PFSK-1 (cell line): ENCODE measurements around the gene CALCOCO1.

Experiments
- FOXP2 ChIP-seq: optimal IDR thresholded peaks from 2 replicates; pipeline ENCODE3; 2011; ENCODE audit warnings: borderline replicate concordance, control low read depth, inconsistent platforms; ENCODE audit not compliant: insufficient read depth; ENCODE audit errors: extremely low read length, extremely low read depth
- POLR2AphosphoS5 ChIP-seq: IDR thresholded peaks from 2 replicates; pipeline ENCODE4 v1.6.1; 2012; ENCODE audit warnings: low read depth, mild to moderate bottlenecking, control low read depth, low read length, moderate library complexity
- SIN3A ChIP-seq: IDR thresholded peaks from 2 replicates; pipeline ENCODE4 v1.6.1; 2012; ENCODE audit warnings: mild to moderate bottlenecking, low read length, moderate library complexity, borderline replicate concordance; ENCODE audit not compliant: insufficient read depth
- TAF1 ChIP-seq: IDR thresholded peaks from 2 replicates; pipeline ENCODE4 v1.6.1; 2012; ENCODE audit warnings: low read length, control low read depth, borderline replicate concordance; ENCODE audit not compliant: insufficient read depth
- TF ChIP-seq, protein P1 (sequence below), 2 experiments: IDR thresholded peaks; 2 replicates each; pipeline versions ENCODE4 v1.6.1 to v1.8.0; 2011 to 2012; ENCODE audit warnings: low read depth in 2 of 2, low read length in 2 of 2, control low read depth in 1 of 2, inconsistent platforms in 1 of 2, mild to moderate bottlenecking in 1 of 2, moderate library complexity in 1 of 2; ENCODE audit not compliant: insufficient read depth in 1 of 2

The CALCOCO1 gene

DNA sequence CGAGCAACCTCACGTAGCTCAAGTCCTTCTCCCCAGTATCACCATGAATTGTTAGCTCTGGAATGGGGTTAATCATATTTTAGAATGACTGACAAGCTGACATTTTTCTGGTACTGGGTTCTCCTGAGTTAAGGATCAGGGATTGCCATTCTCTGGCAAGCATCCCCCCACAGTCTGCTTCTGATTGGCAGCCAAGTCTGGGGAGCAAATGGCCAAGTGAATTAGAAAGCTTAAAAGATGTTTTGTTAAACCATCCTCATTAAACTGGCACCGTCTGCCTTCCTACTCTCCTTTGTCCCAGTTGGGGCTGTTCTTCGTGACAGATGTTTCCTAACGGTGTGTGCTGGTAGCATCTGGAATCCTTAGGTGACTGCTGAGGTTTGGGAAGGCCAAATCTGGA, 41.7 kb upstream of the CALCOCO1 start:
- TF ChIP-seq TAF1 (no peak), FOXP2 (no peak), POLR2AphosphoS5 (no peak), SIN3A (no peak)
- TF ChIP-seq, protein P1, sequence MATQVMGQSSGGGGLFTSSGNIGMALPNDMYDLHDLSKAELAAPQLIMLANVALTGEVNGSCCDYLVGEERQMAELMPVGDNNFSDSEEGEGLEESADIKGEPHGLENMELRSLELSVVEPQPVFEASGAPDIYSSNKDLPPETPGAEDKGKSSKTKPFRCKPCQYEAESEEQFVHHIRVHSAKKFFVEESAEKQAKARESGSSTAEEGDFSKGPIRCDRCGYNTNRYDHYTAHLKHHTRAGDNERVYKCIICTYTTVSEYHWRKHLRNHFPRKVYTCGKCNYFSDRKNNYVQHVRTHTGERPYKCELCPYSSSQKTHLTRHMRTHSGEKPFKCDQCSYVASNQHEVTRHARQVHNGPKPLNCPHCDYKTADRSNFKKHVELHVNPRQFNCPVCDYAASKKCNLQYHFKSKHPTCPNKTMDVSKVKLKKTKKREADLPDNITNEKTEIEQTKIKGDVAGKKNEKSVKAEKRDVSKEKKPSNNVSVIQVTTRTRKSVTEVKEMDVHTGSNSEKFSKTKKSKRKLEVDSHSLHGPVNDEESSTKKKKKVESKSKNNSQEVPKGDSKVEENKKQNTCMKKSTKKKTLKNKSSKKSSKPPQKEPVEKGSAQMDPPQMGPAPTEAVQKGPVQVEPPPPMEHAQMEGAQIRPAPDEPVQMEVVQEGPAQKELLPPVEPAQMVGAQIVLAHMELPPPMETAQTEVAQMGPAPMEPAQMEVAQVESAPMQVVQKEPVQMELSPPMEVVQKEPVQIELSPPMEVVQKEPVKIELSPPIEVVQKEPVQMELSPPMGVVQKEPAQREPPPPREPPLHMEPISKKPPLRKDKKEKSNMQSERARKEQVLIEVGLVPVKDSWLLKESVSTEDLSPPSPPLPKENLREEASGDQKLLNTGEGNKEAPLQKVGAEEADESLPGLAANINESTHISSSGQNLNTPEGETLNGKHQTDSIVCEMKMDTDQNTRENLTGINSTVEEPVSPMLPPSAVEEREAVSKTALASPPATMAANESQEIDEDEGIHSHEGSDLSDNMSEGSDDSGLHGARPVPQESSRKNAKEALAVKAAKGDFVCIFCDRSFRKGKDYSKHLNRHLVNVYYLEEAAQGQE (IDR thresholded peaks at IDR 0.05; ENCODE audit: insufficient read depth in 1 of 2, low read depth in 2 of 2, low read length in 2 of 2) = no peak

DNA sequence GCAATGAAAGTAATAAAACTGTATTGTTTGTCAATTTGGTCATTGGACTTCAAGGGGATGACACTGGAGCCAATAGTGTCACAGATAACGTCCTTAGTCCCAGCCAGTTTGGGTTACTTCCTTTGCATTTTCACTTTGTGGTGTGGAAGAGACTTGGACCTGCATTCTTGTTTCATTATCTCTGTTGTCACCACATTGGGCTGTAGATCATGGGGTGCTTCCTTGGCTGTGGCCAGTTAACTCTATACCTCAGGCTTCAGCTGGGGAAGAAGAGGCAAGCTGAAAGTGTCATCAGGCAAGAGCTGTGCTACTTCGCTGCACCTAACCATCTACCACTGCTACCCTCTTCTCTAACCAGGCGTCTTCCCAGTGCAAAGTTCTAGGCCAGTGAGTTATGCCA, 39.6 kb upstream of the CALCOCO1 start:
- TF ChIP-seq, protein P1 (IDR thresholded peaks at IDR 0.05; ENCODE audit: insufficient read depth in 1 of 2, low read depth in 2 of 2, low read length in 2 of 2) = no peak
- TF ChIP-seq POLR2AphosphoS5 (no peak), FOXP2 (no peak), TAF1 (no peak), SIN3A (no peak)

DNA sequence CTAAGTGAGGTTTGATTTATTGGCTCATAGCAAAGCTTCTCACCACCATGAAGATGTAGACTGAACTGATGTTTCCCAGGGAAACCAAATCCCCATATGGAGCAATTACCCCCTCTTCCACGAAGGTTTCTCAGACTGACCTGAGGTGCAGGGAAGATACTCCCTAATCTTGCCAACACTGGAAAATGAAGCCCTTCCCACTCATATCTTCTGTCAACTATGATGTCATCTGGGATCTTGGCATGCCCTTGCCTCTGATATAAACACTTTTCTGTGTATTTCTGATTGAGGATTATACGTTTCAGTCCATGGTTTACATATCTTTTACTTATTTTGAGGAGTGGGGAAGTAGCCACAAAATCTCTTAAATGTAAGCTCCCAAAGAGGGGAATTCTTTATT, 38.6 kb upstream of the CALCOCO1 start:
- no peak for TF ChIP-seq SIN3A
- no peak for TF ChIP-seq TAF1
- TF ChIP-seq, protein P1 (IDR thresholded peaks at IDR 0.05; ENCODE audit: insufficient read depth in 1 of 2, low read depth in 2 of 2, low read length in 2 of 2) = no peak
- TF ChIP-seq POLR2AphosphoS5 = no peak
- no peak for TF ChIP-seq FOXP2

DNA sequence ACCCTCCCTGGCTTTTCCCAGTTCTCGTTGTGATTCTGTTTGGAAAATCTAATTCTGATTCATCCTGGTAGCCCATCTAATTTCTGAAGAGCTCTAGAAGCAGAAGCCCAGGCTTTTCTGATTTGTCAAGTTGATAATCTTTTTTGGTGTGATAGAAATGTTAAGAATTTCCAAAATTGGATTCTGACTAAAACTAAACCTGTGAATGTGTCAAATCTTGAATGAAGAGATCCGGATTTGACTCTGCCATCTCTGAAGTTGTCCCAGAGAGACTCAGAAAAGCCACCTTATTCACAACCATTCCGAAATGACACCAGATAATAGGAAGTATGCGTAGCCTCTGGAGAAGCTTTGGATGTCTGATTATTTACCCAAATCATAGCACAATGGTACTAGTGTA, 37.4 kb upstream of the CALCOCO1 start:
- TF ChIP-seq, protein P1 (IDR thresholded peaks at IDR 0.05; ENCODE audit: insufficient read depth in 1 of 2, low read depth in 2 of 2, low read length in 2 of 2) = no peak
- TF ChIP-seq TAF1 (no peak), POLR2AphosphoS5 (no peak), SIN3A (no peak), FOXP2 (no peak)

DNA sequence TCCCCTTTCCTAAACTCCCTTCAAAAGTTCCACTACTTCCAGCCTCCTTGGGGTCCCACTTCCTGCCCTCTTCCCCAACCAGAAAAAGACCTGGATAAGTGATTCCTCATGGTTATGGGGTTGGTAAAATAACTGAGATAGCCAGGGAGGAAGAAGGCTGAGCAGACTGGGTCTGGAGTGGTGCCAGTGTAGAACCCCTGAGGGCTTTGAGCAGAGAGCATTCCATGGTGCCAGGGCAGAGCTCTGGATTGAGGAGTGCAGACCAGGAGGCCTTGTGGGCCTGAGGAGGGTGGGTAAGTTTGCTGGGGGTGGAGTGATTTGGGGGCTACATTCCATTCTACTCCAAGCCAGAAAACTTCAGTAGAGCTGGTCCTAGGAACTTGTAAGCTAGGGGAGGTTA, 34.1 kb upstream of the CALCOCO1 start:
- TF ChIP-seq TAF1 = no peak
- TF ChIP-seq SIN3A = no peak
- no peak for TF ChIP-seq FOXP2
- TF ChIP-seq, protein P1 (IDR thresholded peaks at IDR 0.05; ENCODE audit: insufficient read depth in 1 of 2, low read depth in 2 of 2, low read length in 2 of 2) = no peak
- TF ChIP-seq POLR2AphosphoS5 = no peak
